Endodermal cell (in vitro differentiated cells): Measurements from ENCODE around the gene KRT6A. TPM values are rescaled to one million over a fixed set of nuclear protein-coding genes. Genes with fewer than 3 reads are reported as not detected.
A peak's percentile ranks its signal among the peaks of the same experiment; 100 is the strongest.

ENCODE experiments used
- DNase-seq: peaks from one replicate; pipeline ENCODE4 v3.0.0-alpha.2; 2017
- H3K27ac ChIP-seq: 2 replicates; pipeline ENCODE4 v1.5.1; 2013; ENCODE audit warnings: mild to moderate bottlenecking, low read depth, low read length, moderate library complexity
- H3K27me3 ChIP-seq: 2 replicates; pipeline ENCODE4 v1.6.1; 2013; ENCODE audit warnings: mild to moderate bottlenecking, low read length, moderate library complexity; ENCODE audit not compliant: insufficient read depth, control insufficient read depth, poor library complexity, severe bottlenecking
- H3K36me3 ChIP-seq: 2 replicates; pipeline ENCODE4 v1.7.0; 2013; ENCODE audit warnings: mild to moderate bottlenecking, low read length, moderate library complexity; ENCODE audit not compliant: control insufficient read depth, insufficient read depth
- H3K4me1 ChIP-seq: one replicate; pipeline ENCODE4 v1.7.0; 2013; ENCODE audit warnings: low read length; ENCODE audit not compliant: control insufficient read depth, insufficient read depth
- H3K4me3 ChIP-seq: 2 replicates; pipeline ENCODE4 v1.5.1; 2013; ENCODE audit warnings: mild to moderate bottlenecking, low read length, moderate library complexity
- H3K9ac ChIP-seq: 2 replicates; pipeline ENCODE4 v1.6.1; 2013; ENCODE audit warnings: mild to moderate bottlenecking, low read length, moderate library complexity; ENCODE audit not compliant: poor library complexity, severe bottlenecking; ENCODE audit errors: extremely low read depth
- H3K9me3 ChIP-seq: 2 replicates; pipeline ENCODE4 v1.6.1; 2013; ENCODE audit warnings: mild to moderate bottlenecking, low read length, moderate library complexity; ENCODE audit not compliant: control insufficient read depth
- H3K27ac Mint-ChIP-seq: 2 replicates; pipeline ENCODE4 v1.8.0; 2020; ENCODE audit warnings: mixed read lengths
- H3K27me3 Mint-ChIP-seq: 2 replicates; pipeline ENCODE4 v1.8.0; 2021; ENCODE audit warnings: mild to moderate bottlenecking, mixed read lengths; ENCODE audit not compliant: insufficient read depth
- H3K36me3 Mint-ChIP-seq: 2 replicates; pipeline ENCODE4 v1.8.0; 2020; ENCODE audit warnings: low read depth, mixed read lengths
- H3K4me1 Mint-ChIP-seq: 2 replicates; pipeline ENCODE4 v1.8.0; 2020; ENCODE audit warnings: mixed read lengths
- H3K4me3 Mint-ChIP-seq: 2 replicates; pipeline ENCODE4 v1.8.0; 2020; ENCODE audit warnings: mild to moderate bottlenecking, moderate library complexity, mixed read lengths
- H3K9me3 Mint-ChIP-seq: 2 replicates; pipeline ENCODE4 v1.8.0; 2020; ENCODE audit warnings: mild to moderate bottlenecking, mixed read lengths
- CTCF ChIP-seq: fragments of 200-600 bp; sonication (generic); conservative IDR thresholded peaks from 2 replicates; pipeline ENCODE4 v1.5.0; 2021; ENCODE audit warnings: antibody characterized with exemption, mild to moderate bottlenecking
- WGBS, 2 experiments: methylation state at CpG; one replicate each; pipeline versions ENCODE4 v1.1.5 to v1.1.7; 2013; ENCODE audit warnings: missing lambda C conversion rate in 2 of 2, mixed read lengths in 1 of 2; ENCODE audit not compliant: insufficient coverage in 1 of 2, insufficient read length in 1 of 2; 5-methylcytosine and 5-hydroxymethylcytosine counted together
- total RNA-seq, 2 donors: library from RNA; stranded (reverse); fragmentation: NEBNext Ultra II Directional in 1 of 2; extraction: Animal tissue kit (Norgen Biotek cat#: 25700) in 1 of 2; gene quantifications; 2 replicates in 1 of 2; 3 replicates in 1 of 2; pipeline ENCODE4 v1.2.1, GENCODE V29; 2021

KRT6A gene
- total RNA-seq, 2 donors from 2014 or later, result not detected

GRCh38 chr12:52455821-52456220 is 37.2 kb downstream of the KRT6A start:
- no peak overlapping the region for H3K27ac ChIP-seq
- 83% methylated on average over 1 of the region's 1 CpG; no CpG with 5 or more reads in 1 of the 2 experiments for WGBS, 2 experiments
- H3K9ac ChIP-seq, result no peak overlapping the region
- H3K36me3 ChIP-seq, result no peaks in the 10 kb centered on the region
- H3K27me3 ChIP-seq, result no peaks in the 10 kb centered on the region
- H3K27ac Mint-ChIP-seq, result no peak overlapping the region
- H3K9me3 ChIP-seq, result no peaks in the 10 kb centered on the region
- H3K9me3 Mint-ChIP-seq, result no peaks in the 10 kb centered on the region
- no peak overlapping the region for H3K4me3 Mint-ChIP-seq
- no peak for TF ChIP-seq CTCF
- no peak overlapping the region for H3K4me3 ChIP-seq
- H3K4me1 Mint-ChIP-seq, result no peaks in the 10 kb centered on the region
- H3K27me3 Mint-ChIP-seq, result peaks cover 1% of the 10 kb centered on the region
- H3K4me1 ChIP-seq, result no peaks in the 10 kb centered on the region
- no peak for DNase-seq
- no peaks in the 10 kb centered on the region for H3K36me3 Mint-ChIP-seq

- H3K9ac ChIP-seq, result no peak overlapping the region
- Mint-ChIP-seq H3K4me3 (no peak overlapping the region), H3K9me3 (no peaks in the 10 kb centered on the region), H3K36me3 (no peaks in the 10 kb centered on the region), H3K27ac (no peak overlapping the region), H3K27me3 (peaks cover 12% of the 10 kb centered on the region), H3K4me1 (no peaks in the 10 kb centered on the region)
- no peaks in the 10 kb centered on the region for H3K4me1 ChIP-seq
- H3K9me3 ChIP-seq, result no peaks in the 10 kb centered on the region
- no peaks in the 10 kb centered on the region for H3K27me3 ChIP-seq
- no peak for TF ChIP-seq CTCF
- peak overlapping the region; percentile 42 for H3K27ac ChIP-seq
- WGBS, 2 experiments, result 58% methylated on average over 2 of the region's 3 CpGs; no CpG with 5 or more reads in 1 of the 2 experiments
- no peaks in the 10 kb centered on the region for H3K36me3 ChIP-seq
- DNase-seq, result no peak
- no peak overlapping the region for H3K4me3 ChIP-seq
Measured at GRCh38 chr12:52454411-52455201, 38.5 kb downstream of the KRT6A start.

GRCh38 chr12:52452101-52452500 is 41.0 kb downstream of the KRT6A start, which contains the start of gene KRT6B:
TSS of gene KRT6B (minus strand) at chr12:52452146. CDS start at chr12:52452078, 68 bp downstream.
- peaks cover 12% of the 10 kb centered on the region for H3K27me3 Mint-ChIP-seq
- WGBS, 2 experiments, result 87 to 94% methylated on average over 3 to 6 of the region's 6 CpGs
- DNase-seq, result no peak
- Histone ChIP-seq H3K27me3 (no peaks in the 10 kb centered on the region), H3K4me3 (no peak within 1 kb of the TSS), H3K9ac (no peak within 1 kb of the TSS), H3K4me1 (no peaks in the 10 kb centered on the region), H3K27ac (no peak within 1 kb of the TSS), H3K9me3 (no peaks in the 10 kb centered on the region), H3K36me3 (no peaks in the 10 kb centered on the region)
- no peak within 1 kb of the TSS for H3K27ac Mint-ChIP-seq
- H3K36me3 Mint-ChIP-seq, result no peaks in the 10 kb centered on the region
- H3K4me3 Mint-ChIP-seq, result no peak within 1 kb of the TSS
- no peak for TF ChIP-seq CTCF
- H3K9me3 Mint-ChIP-seq, result no peaks in the 10 kb centered on the region
- no peaks in the 10 kb centered on the region for H3K4me1 Mint-ChIP-seq
